ENCODE results near the gene C6orf89. TPM values are rescaled to one million over a fixed set of nuclear protein-coding genes. Genes with fewer than 3 reads are reported as not detected.

Gene C6orf89
- polyA plus RNA-seq: 29.9 TPM

DNA sequence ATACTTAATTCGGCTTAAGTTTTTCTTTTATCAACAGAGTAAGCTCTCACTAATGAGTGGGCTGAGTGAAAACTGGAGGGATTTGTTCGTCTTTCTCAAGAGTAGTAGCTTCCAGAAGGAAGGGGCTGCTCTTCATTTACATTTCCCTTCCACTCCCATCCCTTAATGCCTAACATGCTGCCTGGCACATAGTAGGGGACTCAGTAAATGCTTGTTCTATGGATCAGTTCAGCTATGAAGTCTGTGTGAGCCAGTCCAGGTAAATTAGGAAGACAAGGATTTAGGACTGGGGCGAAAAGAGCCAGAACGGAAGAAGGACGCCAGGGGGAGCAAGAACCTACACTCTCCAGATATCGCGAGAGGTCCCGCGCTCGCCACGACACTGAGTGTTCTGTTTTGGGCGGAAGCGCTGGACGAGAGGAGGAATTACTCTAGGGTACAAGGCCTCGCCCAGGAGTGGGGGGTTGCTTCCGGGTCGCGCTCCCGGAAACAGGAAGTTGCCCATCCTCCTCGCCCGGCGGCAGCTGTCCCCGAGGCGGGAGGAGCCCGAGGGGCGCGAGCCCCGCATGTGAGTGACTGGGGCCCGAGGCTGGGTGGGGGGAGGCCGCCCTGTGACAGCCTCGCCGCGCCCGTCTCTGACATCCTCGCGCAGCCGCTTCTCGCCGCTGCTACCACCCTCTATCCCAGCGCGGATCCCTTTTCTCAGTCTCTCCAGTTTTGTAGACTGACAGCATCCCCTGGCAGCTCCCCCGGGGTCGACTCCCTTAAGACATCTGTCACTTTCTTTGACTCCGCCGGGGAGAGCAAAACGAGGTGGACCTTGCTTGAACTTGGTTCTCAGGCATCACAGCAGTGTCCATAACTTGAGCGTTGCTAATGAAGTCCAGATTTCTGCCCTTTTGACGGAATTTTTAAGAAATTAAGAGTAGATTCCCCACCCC is at the start of gene C6orf89:
TSS of gene C6orf89 (plus strand) at position 492 of the 941 bp plus-strand sequence. CDS start 13,493 bp downstream, outside the sequence.
- no peaks in the 10 kb centered on the region for H3K27me3 Mint-ChIP-seq
- H3K27ac Mint-ChIP-seq: peak within 1 kb of the TSS; percentile 93 to 98 (median 94)
- peaks cover 3% of the 10 kb centered on the region for H3K36me3 Mint-ChIP-seq
- H3K4me1 Mint-ChIP-seq: peaks cover 16 to 26% (median 26%) of the 10 kb centered on the region in 3 donors
- H3K4me3 Mint-ChIP-seq: peak within 1 kb of the TSS; percentile 84 to 96 (median 95)
- H3K9me3 Mint-ChIP-seq: no peaks in the 10 kb centered on the region

DNA sequence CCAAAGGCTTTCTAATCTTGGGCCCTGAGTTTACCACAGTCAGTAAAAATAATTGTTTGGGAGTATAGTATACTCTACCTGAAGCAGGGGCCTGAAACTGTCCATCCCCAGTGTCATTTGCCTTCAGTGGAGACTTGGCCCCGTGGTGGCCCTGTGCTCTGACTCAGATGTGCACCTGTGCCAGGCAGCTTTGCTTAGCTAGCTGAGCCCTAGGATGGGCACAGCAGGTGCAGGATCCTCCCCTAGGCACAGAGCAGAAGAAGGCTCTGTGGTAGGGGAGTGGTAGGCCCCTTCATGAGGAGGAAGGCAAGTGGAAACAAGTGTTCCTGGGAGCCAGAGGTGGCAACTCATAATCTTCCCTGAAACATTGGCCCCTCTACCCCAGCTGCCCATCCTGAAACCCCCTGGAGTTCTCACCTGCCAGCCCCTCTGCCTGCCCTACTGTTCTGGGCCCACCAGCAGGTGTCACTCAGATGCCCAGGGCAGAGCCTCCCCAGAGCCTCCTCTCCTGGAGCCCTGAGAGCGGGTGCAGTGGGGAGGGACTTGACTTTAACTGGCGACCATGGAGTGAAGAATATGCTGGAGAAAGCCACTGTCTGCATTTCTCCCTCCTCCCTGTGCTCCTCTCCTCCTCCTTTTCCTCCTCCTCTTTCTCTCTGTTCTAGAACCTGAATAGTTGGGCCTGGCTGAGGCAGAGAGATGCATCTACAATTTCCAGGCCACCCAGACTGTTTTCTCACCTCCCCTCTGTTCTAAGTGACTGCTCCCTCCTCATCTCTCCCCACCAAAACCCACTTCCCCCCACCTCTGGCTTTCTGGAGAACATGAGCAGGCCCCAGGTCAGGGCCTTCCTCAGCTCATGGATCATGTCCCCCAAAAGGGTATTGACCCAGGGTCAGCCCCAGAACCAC is 49.4 kb upstream of the C6orf89 start:
- H3K9me3 Mint-ChIP-seq: peaks cover 0 to 2% (median 0%) of the 10 kb centered on the region in 3 donors
- no peak overlapping the region for H3K27ac Mint-ChIP-seq
- no peak overlapping the region for H3K4me3 Mint-ChIP-seq
- H3K36me3 Mint-ChIP-seq: no peaks in the 10 kb centered on the region
- H3K4me1 Mint-ChIP-seq: peaks cover 0 to 6% (median 5%) of the 10 kb centered on the region in 3 donors
- peaks cover 32% of the 10 kb centered on the region for H3K27me3 Mint-ChIP-seq

DNA sequence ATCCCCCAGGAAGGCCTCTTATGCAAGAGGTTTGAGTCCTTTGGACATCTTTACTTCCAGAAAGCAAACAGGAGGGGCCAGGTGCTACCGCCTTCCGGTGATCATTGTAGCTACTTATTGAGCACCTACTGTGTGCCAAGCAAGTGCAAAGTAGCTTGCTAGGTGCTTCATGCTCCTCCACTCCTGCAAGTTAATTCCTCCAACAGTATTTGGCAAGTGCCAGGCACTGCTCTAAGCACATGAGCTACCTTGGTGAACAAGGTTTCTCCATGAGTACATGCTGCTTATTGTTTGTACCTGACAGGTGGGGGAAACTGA is 48.8 kb upstream of the C6orf89 start:
- Mint-ChIP-seq H3K27ac (no peak overlapping the region), H3K36me3 (no peaks in the 10 kb centered on the region), H3K9me3 (peaks cover 0 to 2% (median 0%) of the 10 kb centered on the region in 3 donors), H3K4me1 (peaks cover 0 to 6% (median 5%) of the 10 kb centered on the region in 3 donors), H3K27me3 (peaks cover 32% of the 10 kb centered on the region), H3K4me3 (no peak overlapping the region)

DNA sequence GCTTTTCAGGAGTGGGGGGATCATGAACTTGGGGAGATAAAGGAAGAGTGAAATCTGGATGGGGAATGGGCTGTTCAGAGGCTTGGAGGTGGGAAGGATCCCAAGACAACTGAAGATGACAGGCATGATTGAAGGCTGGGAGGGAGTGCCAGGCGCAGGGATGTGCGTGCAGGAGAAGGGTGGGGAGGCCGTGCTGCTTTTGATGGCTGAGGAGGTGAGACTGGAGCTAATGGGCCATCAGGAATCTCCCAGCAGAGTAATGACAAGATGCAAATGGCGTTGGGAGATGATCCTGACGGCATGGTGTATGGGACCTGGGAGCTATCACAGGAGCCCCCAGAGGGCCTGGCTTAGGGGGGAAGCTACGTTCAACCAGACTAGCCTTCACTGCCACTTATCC is 48.1 kb upstream of the C6orf89 start:
- peak overlapping the region in 1 of 4 donors; percentile 60 for H3K4me3 Mint-ChIP-seq

GRCh38 chr6:36838896-36839748 is 46.6 kb upstream of the C6orf89 start, which contains the start of gene CPNE5:
CPNE5 (minus strand) TSS chr6:36839444; CDS start chr6:36839377, 67 bp downstream.
- Mint-ChIP-seq H3K27ac (no peak within 1 kb of the TSS), H3K9me3 (no peaks in the 10 kb centered on the region), H3K4me3 (peak within 1 kb of the TSS in 3 of 4 donors; percentile 72 to 83 (median 81)), H3K36me3 (no peaks in the 10 kb centered on the region), H3K4me1 (peaks cover 0 to 6% (median 4%) of the 10 kb centered on the region in 3 donors), H3K27me3 (peaks cover 32% of the 10 kb centered on the region)

More for the DNA sequence above, 48.1 kb upstream of the C6orf89 start:
- no peaks in the 10 kb centered on the region for H3K9me3 Mint-ChIP-seq
- peaks cover 32% of the 10 kb centered on the region for H3K27me3 Mint-ChIP-seq
- peak overlapping the region; percentile 11 to 71 (median 29) for H3K27ac Mint-ChIP-seq
- H3K4me1 Mint-ChIP-seq: peaks cover 0 to 6% (median 5%) of the 10 kb centered on the region in 3 donors
- H3K36me3 Mint-ChIP-seq: no peaks in the 10 kb centered on the region

GRCh38 chr6:36839749-36840431 is 45.9 kb upstream of the C6orf89 start:
- H3K4me3 Mint-ChIP-seq: peak overlapping the region in 3 of 4 donors; percentile 9 to 81 (median 60)
- H3K27me3 Mint-ChIP-seq: peaks cover 34% of the 10 kb centered on the region
- H3K9me3 Mint-ChIP-seq: no peaks in the 10 kb centered on the region
- H3K4me1 Mint-ChIP-seq: peaks cover 0 to 6% (median 4%) of the 10 kb centered on the region in 3 donors
- no peaks in the 10 kb centered on the region for H3K36me3 Mint-ChIP-seq
- H3K27ac Mint-ChIP-seq: no peak overlapping the region

DNA sequence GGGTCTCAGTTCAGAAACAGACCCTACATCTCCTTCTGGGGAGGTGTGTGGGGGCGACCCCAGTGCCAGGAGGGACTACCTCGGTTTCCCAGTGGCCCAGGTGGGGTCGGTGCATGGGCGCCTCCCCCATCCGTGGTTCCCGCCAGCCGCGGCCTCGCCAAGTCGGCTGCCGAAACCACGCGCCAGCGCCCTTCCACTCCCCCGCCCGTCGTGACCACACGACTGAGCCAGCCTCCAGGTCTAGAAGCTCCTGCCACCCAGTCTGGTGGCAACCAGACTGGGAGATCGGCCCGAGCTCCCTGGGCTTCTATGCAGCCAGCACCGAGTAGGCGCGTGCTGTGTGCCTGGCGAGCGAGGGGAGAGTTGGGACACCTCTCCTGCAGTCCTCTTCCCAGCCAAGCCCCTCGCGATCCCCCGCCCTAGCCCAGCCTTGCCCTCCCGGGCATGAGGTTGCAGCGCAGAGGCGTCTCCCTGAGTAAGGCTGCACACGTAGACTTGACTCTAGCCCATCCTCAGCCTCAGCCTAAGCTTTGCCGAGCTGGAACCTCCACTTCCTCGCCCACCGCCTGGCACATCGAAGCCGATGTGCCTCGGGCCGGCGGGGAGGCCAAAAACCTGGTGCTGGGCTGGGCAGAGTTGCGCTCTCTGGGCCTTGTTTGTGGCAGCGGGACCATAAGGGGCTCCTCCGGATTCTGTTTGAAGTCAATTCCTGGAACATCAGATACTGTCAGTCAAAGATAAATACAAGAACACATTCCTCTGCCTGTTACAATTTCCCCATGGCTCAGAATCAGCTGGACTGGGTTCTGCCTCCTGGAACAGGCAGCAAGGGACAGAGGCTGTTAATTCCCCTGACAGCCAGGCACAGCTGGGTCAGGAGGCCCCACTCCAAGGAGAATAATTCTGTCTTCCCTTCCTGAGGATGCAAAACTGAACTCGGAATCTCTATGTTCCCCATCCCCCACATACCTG is 45.0 kb upstream of the C6orf89 start:
- H3K4me3 Mint-ChIP-seq: peak overlapping the region; percentile 67 to 86 (median 82)
- no peaks in the 10 kb centered on the region for H3K36me3 Mint-ChIP-seq
- peak overlapping the region in 2 of 3 donors; percentile 40 to 86 for H3K27ac Mint-ChIP-seq
- H3K4me1 Mint-ChIP-seq: peaks cover 0 to 4% (median 4%) of the 10 kb centered on the region in 3 donors
- H3K27me3 Mint-ChIP-seq: peaks cover 34% of the 10 kb centered on the region
- H3K9me3 Mint-ChIP-seq: no peaks in the 10 kb centered on the region

DNA sequence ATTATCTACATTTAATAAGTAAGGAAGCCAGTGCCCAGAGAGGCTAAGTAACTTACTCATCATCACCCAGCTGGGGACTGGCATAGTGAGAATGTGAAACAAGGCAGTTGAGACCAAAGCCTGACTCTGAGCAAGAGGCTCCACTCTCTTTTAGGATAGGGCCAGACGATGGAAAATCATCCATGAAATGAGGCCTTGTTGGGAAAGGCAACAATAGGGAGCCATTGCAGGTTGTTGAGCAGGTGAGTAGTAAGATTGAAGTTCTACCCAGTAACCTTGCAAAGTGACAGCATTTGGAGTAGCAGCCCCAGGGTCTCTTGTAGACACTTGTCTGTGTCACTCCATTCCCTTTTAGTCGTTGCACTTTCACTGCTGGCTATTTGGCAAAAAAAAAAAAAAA is 44.0 kb upstream of the C6orf89 start:
- Mint-ChIP-seq H3K4me3 (no peak overlapping the region), H3K36me3 (no peaks in the 10 kb centered on the region), H3K27ac (no peak overlapping the region), H3K4me1 (peaks cover 0 to 4% (median 4%) of the 10 kb centered on the region in 3 donors), H3K9me3 (no peaks in the 10 kb centered on the region), H3K27me3 (peaks cover 34% of the 10 kb centered on the region)

DNA sequence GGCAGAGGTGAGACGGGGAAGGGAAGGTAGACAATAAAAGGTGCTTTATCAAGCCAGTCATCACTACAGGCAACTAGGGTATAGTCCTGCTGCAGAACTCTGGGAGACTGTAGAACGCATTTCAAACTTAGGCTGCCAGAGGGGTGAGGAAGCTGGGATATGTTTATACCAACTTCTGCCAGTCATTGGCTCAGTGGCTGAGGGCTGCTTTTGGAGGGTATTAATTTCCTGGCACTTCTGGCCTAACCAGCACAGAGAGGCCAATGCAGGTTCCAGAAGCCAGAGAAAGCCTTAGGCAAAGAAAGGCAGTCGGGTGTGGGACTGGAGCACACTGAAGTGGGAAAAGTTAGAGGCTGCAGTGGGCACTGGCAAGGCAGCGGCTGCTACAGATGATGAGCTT is 42.6 kb upstream of the C6orf89 start:
- H3K27me3 Mint-ChIP-seq: peaks cover 22% of the 10 kb centered on the region
- H3K4me3 Mint-ChIP-seq: peak overlapping the region in 1 of 4 donors; percentile 39
- H3K27ac Mint-ChIP-seq: peak overlapping the region in 1 of 3 donors; percentile 59
- H3K4me1 Mint-ChIP-seq: peaks cover 0 to 4% (median 4%) of the 10 kb centered on the region in 3 donors
- H3K36me3 Mint-ChIP-seq: no peaks in the 10 kb centered on the region
- H3K9me3 Mint-ChIP-seq: peaks cover 0 to 2% (median 0%) of the 10 kb centered on the region in 3 donors

DNA sequence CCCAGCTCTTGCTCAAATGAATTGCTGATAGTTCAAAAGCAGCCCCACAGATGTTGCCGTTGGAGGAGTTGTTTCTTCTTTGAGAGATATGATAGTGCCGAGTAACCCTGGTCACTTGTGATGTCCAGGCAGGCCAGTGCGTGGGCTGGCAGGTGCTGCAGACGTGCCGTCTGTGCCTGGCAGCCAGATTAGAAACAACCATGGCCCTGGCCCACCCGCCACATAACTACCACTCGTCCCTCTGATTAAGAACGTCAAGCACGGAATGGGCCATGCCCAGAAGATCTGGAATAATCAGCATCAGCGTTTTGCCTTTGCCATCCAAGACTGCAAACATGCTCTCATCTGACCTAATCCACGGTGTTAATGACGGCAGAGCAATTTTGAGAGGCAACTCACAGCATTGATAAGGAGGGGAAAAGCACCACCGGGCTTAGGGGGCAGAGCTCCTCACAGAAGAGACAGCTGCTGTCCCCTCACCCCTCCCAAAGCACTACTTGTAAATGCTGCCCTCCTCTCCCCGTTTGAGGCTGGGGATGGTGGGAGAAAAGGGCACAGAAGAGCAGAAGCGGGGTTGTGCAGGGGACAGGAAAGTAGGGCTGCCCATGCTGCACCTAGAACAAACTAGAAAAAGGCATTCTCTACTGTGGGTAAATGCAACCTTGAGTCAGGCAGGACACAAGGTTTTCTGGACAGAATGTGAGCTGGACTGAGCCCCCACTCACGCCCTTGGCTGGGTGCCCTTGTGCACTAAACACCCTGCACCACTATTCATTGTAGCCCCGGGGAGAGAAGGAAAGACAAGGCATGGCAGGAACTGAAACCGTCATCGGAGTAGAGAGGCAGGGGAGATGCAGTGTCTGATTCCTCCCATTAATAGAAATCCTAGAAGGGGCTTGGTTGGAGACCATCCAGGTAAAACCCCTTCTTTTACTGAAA is 41.3 kb upstream of the C6orf89 start:
- Mint-ChIP-seq H3K9me3 (peaks cover 0 to 2% (median 0%) of the 10 kb centered on the region in 3 donors), H3K4me3 (no peak overlapping the region), H3K27ac (no peak overlapping the region), H3K4me1 (peaks cover 0 to 4% (median 4%) of the 10 kb centered on the region in 3 donors), H3K36me3 (peaks cover 1% of the 10 kb centered on the region), H3K27me3 (peaks cover 14% of the 10 kb centered on the region)

- Mint-ChIP-seq H3K4me3 (no peak overlapping the region), H3K27me3 (peaks cover 12% of the 10 kb centered on the region), H3K27ac (no peak overlapping the region), H3K9me3 (peaks cover 0 to 4% (median 2%) of the 10 kb centered on the region in 3 donors), H3K4me1 (peaks cover 0 to 4% (median 4%) of the 10 kb centered on the region in 3 donors), H3K36me3 (peaks cover 3% of the 10 kb centered on the region)
Observed at GRCh38 chr6:36845233-36845632, 40.5 kb upstream of the C6orf89 start.

DNA sequence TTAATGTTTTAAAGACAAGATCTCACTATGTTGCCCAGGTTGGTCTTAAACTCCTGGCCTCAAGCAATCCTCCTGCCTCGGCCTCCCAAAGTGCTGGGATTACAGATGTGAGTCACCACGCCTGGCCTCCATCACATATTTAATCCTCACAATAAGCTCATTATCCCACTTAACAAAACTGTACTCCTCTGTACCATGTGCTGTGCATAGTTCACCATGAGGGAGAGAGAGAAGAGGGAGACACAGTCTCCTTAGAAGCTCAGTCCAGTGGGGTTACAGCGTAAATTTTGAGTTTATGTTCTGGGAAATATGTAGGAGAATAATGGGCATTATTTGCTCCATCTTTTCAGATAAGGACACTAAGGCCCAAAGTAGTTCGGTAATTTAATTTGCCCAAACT is 38.6 kb upstream of the C6orf89 start:
- no peaks in the 10 kb centered on the region for H3K4me1 Mint-ChIP-seq
- H3K27ac Mint-ChIP-seq: no peak overlapping the region
- H3K27me3 Mint-ChIP-seq: peaks cover 8% of the 10 kb centered on the region

More for the DNA sequence above, 38.6 kb upstream of the C6orf89 start:
- Mint-ChIP-seq H3K36me3 (peaks cover 4% of the 10 kb centered on the region), H3K4me3 (no peak overlapping the region), H3K9me3 (peaks cover 0 to 13% (median 9%) of the 10 kb centered on the region in 3 donors)
